Kidney glomerular epithelial cell (primary cell): ENCODE measurements around the gene SLC7A5.
"Not testable (repeated sequence)": the region's sequence is repeated elsewhere in the genome, so short reads cannot be mapped to it uniquely, and the experiment has no call there.

Source experiments
- DNase-seq: peaks from one replicate; lab custom pipeline; 2025; lab: John Stamatoyannopoulos, UW

The SLC7A5 gene

DNA sequence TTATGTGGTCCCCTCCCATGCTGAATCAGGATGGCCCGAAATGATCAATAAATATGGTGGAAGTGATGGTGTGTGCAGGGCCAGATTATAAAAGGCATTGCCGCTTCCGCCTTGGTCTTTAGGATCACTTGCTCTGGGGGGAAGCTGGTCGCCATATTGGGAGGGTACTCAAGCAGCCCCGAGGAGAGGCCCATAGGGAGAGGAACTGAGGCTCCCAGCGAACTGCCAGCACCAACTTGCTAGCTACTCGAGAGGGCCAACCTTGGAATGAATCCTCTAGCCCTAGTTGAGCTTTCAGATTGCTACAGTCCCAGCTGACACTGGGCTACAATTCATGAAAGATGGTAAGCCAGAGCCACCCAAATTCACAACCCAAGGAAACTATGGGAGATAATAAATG lies 19.0 kb upstream of the SLC7A5 start:
- not testable (repeated sequence) for DNase-seq

DNA sequence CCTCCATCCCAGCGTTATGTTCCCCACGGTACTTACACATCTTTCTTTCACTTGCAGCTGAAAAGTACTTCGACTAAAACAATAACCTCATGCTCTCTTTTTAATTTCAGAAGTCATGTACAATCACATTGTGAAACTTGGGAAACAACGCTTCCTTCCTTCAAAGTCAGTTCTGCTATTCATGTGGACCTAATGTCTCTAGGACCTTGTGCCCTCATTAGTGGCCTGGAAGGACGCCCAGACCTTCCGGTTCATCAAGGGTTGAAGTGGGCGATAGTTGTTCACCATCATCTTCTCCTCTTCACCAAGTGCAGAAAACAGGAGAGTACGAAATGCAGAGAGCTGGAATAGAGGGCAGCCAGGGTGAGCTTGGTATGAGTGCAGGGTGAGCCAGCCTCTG lies 18.6 kb upstream of the SLC7A5 start:
- DNase-seq, result not testable (repeated sequence)

DNA sequence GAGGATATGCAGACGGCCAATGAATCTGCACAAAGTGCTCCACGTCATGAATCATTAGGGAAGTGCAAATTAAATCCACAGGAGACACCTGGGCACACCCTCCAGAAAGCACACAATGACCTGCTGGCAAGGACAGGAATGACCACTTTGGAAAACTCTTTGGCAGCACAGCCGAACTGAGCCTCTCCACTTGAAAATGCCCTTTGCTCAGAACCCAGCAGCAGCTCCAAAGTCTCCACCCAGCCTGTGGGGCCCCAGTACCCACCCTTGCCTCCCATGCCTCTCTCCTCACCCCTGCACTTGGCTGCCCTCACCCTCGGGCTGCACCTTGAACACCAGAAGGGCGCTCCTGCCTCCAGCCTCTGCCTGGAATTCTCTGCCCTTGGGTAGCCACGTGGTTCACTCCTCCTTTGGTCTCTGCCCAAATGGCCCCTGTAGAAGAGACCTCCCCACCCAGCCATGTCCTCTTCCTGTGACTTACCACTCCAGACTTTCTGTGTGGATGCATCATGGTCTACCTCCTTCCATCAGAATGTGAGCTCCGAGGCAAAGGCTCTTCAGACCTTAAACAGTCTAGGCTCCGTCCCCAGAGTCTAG lies 16.2 kb upstream of the SLC7A5 start:
- DNase-seq, result not testable (repeated sequence)

DNA sequence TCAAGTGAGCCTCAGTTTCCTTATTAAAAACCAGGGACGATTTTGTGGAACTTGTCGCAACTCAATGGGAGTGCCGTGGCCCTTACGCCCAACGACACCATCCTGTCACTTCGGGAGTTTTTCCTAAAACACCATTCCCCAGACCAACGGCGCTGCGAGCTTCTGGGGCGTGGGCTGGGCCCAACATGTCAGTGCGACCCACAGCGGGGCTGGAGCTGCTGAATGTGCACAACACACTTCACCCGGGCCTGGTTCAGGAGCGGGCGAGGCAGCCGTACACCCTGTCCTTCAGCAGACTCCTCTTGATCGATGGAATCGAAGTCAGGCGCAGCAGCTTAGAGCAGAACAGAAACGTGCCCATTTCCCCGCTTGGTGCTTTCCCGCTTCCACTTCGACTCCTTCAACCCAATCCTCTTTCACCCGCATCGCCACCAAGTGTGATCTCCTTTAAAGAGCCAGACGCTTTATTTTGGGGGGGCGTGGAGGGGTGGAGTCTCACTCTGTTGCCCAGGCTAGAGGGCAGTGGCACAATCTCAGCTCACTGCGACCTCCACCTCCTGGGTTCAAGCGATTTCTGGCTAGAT lies 13.2 kb upstream of the SLC7A5 start:
- DNase-seq, result no peak

DNA sequence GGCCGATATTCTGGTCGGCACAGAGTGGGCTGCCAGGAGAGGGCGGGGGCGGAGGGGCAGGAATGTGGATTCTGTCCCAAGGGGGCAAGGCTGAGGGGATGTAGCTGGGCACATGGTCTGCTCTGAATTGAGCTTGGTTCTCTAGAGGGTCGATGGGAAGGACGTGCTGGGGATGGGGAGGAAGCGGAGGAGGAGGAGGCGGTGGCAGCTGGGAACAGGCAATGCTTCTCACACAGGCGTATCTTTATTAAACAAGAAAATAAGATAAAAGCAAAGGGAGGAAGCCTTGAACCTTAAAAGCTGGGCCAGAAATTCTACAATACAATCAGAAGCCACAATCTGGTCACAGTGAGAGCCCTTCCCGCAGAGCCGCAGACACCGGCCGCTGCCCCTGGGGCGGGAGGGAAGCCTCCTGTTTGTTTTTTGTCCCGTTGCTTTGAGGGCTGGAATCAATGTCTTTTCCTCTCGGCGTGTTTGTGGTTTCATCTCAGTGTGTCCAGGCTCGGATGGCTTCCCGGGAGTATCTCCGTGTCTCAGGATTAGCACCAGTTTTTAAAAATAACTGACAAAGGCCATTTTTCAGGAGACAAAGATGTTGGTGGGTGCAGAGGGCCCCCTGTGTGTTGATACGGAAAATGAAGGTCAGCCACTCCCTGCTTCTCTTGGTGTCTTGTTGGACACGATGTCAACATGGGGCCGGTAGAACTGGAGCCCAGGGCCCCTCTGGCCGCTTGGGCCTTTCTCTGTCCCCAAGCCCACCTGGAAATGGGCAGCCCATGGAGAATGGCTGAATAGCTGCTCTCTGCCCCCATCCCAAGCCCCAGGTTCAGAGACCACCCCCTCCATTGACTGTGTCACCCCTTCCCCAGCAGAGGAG lies 12.3 kb upstream of the SLC7A5 start:
- DNase-seq, result no peak

DNA sequence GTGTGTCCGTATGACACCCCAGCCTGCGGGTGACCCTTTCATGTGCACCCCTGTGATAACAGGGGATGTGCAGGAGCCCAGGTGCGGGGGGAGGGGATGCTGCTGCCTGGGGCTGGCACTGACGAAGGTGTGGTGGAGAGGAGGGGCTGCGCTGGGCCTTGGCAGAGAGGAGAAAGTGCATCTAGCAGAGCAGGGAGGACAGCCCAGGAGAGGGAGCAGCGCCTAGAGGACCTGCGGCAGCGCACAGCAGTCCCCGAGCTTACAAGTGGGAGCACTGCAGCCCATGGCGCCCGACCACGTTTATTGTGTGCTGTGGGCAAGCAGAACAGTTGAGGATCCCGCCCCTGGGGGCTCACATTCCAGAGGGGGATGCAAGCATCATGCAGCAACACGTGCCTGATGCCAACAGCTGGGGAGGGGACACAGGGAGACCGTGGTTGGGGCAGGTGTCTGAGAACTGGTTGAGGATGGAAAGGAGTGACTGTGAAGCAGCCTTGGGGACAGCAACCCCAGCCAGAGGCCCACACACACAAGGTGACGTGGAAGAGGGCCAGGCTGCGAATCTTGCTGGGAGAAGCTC lies 10.9 kb upstream of the SLC7A5 start:
- no peak for DNase-seq

DNA sequence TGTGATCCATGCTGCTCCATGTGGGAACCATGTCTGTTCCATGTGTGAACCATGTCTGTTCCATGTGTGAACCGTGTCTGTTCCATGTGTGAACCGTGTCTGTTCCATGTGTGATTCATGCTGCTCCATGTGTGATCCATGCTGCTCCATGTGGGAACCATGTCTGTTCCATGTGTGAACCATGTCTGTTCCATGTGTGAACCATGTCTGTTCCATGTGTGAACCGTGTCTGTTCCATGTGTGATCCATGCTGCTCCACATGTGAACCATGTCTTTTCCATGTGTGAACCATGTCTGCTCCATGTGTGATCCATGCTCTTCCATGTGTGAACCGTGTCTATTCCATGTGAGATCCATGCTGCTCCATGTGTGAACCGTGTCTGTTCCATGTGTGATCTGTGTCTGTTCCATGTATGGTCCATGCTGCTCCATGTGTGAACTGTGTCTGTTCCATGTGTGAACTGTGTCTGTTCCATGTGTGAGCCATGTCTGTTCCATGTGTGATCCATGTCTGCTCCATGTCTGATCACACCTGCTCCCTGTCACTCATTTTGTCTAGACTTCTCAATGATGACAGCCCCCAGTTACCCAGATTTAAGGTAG lies 10.2 kb upstream of the SLC7A5 start:
- DNase-seq, result not testable (repeated sequence)

DNA sequence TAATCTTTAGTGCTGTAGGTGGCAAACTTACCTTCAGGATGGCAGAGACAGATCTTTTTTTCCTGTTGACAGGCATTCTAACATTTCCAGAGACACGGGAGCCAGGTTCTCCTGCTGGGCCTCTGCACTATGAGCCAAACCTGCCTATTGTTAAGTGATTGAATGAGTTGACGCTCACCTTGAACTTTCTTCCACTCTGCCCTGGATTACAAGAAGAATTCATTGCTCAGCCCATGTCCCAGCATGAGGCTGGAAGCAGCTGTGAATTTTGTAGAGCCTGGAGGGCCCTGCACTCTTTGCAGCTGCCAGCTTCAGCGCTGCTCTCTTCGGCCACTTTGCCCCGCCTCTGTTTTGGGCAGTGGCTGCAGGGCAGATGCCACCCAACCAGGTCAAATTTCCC lies 9.4 kb upstream of the SLC7A5 start:
- DNase-seq, result no peak

DNA sequence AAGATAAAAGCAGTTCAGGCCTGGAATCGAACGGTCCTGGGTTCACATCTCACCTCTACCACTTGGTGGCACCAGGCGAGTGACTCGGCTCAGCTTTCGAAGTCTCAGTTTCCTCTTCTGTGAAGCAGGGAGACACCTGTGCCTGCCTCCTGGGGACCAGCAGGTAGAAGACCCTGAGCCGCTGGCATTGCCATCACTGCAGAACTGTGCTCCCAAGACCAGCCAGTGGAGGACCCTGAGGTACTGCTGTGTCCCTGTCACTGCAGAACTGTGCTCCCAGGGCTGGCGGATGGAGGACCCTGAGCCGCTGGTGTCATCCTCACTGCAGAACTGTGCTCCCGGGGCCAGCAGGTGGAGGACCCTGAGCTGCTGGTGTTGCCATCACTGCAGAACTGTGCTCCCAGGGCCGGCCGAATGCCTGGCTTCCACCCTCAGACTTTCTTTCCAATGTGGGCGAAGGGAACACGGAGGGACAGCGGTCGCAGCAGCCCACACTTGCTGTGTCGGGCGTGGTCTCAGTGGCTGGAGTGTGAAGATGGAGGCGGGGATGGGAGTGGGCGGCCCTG lies 8.7 kb upstream of the SLC7A5 start:
- DNase-seq, result no peak

DNA sequence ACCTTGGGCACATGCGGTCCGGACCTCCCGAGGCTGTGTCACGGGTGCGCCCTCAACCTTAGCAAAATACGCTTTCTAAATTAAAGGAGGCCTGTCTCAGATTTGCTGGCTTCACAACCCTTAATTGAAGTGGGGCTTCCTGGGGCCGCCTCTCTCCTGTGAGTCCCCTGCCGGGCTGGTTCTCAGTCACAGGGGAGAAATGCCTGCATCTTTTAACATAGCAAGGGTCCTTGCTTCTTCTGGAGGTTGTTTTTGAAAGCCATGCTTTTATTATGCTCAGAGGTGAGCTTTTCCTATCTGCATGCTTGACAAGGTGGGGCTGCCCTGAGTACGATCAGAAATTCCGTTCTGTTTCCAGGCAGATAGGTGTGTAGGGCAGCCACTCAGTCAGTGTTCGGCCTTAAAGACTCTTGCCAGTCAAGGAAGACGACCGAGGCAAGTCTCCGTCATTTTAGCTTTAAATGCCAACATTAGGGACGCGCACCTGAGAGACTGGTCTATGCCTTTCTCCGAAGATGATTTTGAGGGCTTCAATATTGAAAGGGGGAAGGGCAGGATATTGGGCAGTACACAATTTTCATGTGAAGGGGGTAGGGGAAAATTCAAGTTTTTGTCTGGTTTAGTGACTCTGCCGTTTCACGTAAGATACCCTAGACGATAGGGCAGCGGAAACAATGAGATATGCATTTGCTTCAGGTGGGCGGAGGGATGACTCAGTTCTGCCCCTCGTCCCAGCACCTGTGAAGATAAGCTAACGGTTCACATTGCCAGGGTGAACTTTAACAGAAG lies 5.5 kb upstream of the SLC7A5 start:
- DNase-seq, result no peak

DNA sequence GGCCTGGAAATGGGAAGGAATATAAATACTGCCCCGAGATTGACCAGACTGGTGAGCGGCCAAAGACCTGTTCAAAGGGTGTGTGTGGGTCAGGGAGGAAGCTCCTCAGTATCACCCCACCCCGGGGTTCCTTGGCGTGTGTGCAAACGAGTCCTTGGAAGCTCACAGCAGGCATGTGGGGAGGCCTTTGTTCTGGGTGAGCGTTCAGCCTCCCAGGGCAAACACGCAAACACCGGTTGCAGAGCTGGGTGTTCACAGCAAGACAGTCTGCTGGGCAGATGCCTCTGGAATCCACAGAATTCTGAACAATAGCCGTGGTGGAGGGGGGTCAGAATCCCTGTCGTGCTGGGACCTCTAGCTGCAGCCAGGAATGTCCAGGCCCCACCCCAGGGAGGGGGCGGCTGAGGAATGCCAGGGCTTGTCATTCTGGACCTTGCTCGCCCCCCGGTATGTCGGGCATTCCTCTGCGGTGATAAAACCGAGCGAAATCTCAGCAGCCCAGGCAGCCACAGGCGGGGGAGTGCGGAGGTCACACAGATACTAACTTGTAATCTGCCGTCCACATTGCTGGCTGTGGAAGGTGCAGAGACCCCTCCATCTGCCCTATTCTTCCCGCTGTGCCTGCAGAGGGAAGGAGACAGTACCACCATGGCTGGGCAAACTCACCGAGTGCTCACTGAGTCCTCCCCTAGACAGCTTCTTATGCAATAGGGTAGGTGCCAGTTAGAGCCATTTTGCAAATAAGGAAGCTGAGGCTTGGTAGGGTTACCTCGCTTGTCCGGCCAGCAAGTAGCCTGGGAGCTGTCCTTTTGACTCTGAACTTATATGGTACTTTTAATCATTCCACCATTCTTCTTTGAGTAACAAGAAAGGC lies 1.3 kb upstream of the SLC7A5 start:
- DNase-seq, result peak; percentile 52

DNA sequence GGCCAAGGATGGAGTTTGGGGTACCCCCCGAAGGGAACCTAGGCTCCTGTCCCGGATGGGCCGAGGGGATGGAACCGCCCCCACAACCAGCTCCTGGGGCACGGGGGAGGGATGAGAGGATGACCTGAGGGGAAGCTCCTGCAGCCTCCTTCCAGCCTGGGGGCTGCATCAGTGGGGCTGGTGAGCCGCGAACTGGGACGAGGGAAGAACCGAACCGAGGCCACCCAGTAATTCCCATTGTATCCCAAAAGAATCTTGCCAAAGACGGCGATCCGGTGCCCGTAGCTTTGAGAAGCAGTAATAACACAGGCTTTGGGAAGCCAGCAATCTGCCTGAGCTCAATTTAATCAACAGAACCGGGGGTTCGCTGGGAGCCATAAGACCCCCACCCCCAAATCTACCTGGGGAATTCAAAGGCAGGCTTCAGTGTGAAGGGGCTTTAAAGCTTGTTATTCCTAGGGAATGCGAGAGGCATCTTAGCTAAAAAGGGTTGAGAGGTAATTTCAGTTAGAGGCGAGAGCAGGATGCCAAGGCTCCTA lies 641 bp upstream of the SLC7A5 start:
- DNase-seq, result not testable (repeated sequence)

DNA sequence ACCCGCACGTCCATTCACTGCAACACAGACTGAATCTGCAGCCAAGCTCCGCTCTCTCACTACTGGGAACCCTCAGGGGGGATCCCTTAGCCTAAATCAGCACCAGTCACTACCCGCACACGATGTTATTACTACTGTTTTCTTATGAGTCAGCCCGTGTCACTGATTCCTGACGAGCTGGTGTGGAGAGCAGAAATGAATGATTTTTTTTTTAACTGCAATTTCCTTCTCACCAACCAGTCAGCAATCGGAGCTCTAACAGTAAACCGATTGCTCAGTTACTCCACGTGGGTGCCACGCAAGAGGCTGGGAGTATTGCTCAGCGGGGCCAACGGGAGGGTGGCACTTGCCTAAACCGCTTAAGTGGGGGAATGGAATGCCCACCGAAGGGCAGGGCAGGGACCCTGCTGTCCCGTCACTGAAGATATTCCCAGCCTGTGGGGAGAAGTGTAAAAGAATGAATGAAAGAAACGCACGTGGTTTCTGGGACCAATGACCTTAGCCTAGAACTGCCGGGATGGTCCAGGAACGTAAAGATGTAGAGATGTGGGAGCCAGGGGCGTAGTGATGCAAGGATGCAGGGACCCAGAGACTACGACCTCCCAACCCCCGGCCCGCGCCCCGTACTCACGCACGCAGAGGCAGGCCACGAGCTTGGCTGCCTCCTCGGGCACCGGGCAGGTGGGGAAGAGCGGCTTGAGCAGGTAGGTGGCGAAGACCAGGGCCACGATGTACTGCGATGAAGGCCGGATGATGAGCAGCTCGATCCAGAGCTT lies 865 bp downstream of the SLC7A5 start:
- DNase-seq, result peak; percentile 86

DNA sequence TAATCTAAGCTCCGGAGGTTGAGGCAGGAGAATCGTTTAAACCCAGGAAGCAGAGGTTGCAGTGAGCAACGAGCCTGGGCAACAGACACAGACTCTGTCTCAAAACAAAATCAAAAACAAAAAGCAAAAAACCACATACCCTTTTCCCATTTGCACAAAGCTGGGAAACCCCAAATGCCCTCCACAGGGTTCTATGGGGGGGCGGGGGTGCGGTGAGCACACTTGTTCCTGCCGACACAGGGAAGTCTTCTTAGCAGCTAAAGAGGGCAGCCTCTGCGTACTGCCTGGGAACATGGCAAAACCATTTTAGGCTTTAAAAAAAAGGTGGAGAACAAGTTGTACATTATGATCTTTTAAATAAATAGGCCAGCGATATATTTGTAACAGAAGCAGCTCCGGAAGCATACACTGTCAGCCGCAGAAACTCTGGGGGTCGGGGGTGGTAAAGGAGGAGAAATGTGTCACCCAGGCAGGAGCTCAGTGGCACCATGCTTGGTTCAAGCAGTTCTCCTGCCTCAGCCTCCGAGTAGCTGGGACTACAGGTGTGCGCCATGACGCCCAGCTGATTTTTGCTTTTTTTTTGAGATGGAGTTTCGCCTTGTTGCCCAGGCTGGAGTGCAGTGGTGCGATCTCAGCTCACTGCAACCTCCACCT lies 3.3 kb downstream of the SLC7A5 start:
- not testable (repeated sequence) for DNase-seq

DNA sequence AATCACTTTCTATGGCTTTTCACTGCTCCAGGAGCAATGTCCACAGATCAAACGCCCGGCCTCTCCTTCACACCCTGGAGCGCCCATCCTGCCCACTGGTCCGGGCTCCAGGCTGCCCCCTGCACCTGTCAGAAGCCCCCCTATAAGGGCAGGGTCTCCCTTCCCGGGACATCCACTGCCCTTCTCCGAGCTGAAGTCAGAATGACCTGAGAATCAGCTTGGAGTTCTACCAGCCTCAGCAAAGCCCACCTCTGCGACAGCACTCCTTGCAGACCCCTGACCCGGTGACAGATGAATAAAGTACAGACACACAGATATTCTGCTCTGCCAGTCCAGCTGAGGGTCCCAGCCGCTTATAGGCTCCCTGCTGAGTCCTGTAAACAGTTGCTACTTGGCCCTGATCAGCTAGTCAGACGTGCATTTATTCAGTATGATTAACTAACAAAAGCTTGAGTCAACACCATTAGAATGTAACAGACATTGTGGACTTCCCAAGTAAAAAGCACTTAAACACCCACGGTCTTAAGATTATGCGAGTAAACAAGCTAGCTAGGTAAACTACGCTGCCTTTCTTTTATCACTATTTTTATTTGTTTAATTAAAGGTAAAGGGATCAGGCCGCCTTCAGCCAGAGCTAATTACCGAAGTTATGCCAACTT lies 4.8 kb downstream of the SLC7A5 start:
- DNase-seq, result no peak

DNA sequence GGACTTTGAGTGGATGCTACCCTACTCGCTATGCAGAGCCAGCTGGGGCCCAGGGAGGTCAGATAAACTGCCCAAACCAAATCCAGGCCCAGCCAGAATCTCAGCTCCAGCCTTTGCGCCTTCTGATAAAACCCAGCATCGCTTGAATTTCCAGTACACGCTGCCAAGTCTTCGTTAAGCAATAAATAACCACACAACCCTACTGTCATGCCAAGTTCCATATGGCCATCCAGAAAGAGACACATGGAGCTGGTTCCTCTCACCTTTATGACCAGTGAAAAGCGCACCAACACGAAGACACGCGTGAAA lies 6.0 kb downstream of the SLC7A5 start:
- DNase-seq, result not testable (repeated sequence)

DNA sequence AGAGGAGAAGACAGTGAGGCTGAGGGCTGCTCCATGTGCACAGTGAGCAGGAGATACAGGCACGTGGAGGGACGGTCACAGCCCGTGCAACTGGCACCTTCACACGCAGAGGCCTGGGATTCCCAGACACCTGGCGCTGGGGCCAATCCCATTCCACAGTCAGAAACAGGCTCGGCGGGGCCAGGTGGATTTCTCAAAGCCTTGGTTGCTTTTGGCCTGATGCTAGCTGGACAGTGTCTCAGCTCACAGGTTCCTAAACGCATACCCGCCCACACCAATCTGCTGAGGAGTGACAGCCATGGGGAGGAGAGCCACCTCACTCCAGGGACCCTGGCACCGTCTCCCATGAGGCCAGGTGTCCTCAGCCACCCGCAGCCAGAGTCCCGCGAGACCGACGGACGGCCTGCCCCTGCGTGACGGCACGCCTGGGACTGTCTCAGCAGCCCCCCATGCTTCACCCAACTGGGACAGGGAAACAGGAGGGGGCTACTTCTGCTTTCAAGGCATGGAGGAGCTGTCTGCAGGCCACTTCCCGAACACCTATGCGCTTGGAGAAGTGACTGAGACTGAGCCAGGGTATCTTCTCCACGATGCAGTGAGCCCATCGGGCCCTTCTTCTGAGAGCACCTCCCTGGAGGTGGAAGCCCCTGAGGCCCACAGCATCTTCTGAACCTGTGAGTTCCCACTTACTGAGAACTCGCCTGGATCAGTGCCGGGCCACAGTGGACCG lies 6.5 kb downstream of the SLC7A5 start:
- DNase-seq, result not testable (repeated sequence)
